HG02623 (cell line): ENCODE results near the gene HIPK3.
A peak's percentile ranks its signal among the peaks of the same experiment; 100 is the strongest.

Source experiments
- ATAC-seq: cut with Tn5 transposase; IDR thresholded peaks from one replicate; pipeline ENCODE4 v1.9.1; 2021; ENCODE audit warnings: moderate library complexity; ENCODE audit not compliant: unreplicated experiment

Gene HIPK3

DNA sequence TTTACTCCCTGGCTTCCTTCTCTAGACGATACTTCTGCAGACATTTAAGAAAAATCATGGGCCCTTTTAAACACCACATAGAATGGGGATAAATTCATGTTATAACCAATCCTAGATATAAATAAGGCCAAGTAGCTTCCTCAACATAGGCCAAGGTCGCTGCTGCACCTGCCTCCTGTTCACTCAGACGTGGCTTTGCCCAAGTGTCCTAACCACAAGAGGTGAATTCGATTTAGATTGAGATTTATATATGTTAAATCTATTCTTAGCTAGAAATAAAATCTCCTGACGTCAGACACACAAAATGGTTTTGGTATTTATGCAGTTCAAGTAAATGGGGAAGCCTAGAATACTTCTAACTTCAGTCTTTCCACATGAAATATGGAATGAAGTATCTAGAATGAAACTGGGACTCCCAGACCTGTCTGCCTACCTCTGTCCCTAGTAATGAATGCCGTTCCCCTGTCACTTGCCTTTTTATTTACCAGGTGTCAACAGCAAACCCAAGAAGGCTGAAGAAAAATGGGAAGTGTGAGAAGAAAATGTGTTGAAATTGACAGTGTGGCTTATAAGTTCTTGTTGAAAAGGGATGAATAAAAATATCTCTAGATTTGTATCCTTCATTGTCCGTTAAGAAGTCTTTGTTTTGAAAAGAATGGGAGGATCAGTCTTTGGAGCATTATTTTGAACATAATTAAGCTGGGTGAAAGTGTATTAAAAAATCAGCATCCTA, 131.8 kb downstream of the HIPK3 start:
- no peak for ATAC-seq

DNA sequence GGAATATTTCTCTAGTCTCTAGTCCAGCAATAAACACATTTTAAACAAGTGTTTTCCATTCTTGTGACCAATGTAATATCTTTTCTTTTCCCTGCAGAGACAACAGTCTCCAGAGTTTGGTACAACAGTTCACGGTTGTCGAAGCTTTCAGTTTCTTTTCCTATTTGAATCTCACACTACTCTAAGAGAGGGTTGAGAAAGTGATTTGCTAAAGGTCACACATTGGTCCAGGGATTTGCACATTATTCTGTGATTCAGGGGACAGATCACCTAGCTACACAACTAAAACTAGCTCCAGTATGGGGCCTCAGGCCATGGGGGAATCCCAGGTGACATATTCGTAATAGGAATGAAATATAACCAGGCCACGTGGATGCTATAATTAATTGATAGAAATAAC, 132.5 kb downstream of the HIPK3 start:
- peak; percentile 51 for ATAC-seq

DNA sequence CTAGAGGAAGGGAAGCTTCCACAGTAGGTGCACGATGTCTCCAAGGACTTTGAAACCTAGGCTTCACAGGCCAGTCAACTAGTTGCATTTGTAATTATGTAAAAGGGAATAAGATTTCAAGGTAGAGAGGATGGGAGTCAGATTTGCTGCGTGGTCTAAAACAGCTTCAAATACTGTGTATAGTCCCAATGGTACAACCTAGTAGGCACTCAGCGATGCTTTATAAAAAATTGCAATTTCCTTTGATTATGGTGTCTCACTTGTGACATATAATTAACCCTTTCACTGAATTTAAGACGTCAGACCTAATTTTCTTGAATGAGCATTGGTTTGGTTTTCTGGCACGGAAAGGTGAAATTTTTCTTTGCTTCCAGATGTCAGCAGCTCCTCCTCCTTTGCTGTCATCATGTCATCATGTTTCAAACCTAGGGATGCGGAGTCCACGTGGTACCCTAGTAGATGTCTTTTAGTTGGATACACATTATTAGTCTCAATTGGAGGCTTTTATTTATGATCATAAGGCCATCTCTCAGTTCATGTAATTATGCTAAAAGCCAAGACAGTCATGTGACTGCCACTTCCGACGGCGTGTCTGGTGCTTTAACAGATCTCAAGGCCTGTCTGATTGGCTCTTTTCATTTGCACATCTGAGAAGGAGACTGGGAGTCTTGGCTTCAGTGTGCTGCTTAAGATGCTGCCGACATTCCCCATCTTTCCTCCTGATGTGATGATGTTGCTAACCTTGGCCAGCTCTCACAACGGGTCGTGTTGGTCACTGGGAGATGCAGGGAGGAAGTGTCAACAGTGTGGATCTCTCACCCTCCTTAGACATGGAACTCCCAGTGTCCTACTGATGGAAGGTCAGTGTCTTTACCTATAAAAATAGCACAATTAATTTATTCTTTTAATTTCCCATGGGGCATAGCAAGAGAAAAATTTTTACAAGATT, 134.0 kb downstream of the HIPK3 start:
- ATAC-seq = no peak

DNA sequence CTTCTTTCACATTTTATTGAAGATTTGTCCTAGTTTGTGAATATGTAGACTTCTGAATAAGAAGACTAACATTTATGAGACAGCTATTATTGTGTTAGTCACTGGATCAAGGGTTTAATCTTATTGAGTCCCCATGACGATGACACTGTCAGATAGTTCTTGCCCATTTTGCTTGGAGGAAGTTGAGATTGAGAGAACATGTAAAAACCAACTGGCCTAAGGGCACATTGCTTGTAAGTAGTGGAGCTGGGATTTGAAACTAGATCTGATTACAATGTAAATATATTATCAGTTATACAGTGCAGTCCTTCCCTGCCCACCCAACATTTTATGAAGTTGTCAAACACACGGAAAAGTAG, 134.7 kb downstream of the HIPK3 start:
- no peak for ATAC-seq

DNA sequence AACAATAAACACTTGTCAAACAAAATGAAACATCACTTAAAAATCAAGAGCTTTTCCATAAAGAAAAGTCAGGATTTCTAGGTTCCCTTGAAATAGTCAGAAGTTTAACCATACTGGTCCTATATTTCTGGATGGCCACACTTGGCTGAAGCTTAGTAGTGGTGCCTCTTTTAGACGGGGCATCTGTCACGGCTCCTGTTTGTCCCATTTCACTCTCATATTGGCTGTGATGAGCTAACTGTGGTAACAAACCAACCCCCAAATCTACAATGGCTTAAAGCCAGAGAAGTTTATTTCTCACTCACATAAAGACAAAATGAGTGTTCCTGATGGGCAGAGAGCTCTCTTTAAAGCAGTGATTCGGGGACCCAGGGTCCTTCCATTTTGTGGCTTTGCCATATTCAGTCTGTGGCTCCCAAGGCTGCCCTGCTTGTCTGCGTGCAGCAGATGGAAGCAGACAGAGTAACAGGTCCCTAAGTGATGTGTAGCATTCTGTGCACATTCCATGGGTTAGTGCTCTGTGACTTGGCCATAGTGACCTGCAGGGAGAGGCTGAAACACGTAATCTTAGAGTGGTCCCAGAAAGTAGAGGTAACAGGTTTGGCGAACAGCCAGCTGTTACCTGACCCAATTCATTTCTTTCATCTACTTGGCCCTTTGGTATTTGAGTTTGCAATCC, 137.4 kb downstream of the HIPK3 start:
- no peak for ATAC-seq

DNA sequence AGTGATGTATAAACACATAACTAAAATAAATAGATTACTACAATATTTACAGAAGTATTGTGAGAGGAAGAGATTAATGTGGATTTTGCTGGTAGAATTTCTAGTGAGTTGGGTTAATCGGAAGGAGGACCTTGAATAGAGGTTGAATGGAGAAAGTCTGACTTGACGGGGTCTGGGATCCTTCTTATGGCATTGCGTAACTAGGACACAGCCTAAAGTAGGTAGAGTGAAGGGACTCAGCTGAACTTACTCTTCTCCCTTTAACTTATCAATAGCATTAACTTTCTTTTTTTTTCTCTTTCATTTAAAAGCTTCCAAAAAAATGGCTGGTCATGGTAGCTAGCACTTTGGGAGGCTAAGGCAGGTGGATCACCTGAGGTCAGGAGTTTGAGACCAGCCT, 139.2 kb downstream of the HIPK3 start:
- no peak for ATAC-seq

DNA sequence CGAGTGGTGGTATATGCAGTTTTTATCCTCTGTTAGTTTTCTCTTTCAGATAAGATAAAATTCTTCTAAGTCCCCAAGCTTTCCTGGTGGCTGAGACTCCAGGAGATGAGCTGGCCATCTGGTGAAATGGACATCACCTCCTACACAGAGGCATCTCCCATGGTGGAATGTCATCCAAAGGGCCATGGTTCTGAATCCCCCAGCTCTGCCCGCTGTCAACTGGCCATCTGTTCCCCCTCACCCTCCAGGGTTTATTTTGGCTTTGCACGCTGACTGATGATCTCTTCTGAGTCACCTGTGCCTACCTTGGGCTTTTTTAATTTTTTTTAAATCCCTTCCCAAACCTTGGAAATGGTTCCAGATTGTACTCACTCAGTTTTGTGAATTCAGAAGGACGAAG, 142.2 kb downstream of the HIPK3 start:
- ATAC-seq = no peak

DNA sequence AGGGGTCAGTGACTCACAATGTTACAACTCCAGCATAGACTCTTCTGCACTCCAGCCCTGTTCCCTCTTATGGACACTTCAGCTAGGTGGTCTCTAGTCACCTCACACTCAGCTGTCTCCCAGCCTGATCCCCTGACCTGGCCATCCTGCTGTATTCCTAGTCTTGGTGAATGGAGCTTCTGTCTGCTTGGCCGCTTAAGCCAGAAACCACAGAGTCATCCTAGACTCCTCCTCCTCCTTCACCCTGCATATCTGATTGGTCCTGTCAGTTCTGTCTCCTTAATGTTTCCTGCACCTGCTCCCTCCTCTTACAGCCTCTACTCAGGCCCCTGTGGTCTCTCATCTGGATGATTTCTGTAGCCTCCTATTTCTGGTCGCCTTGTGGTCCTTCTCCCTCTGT, 144.9 kb downstream of the HIPK3 start:
- ATAC-seq = no peak

DNA sequence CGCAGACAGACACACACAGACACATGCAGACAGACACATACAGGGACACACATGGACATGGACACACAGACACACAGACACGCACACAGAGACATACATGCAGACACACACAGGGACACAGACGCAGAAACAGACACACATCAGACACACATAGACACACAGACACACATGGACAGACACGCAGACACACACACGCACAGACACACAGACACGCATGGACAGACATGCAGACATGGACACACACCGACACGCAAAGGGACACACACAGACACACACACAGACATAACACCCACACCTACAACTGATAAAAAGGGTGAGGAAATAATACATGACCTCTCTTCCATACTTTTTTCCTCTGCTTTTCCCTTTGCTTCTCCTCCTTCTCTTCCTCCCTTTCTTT, 146.2 kb downstream of the HIPK3 start:
- ATAC-seq = no peak

DNA sequence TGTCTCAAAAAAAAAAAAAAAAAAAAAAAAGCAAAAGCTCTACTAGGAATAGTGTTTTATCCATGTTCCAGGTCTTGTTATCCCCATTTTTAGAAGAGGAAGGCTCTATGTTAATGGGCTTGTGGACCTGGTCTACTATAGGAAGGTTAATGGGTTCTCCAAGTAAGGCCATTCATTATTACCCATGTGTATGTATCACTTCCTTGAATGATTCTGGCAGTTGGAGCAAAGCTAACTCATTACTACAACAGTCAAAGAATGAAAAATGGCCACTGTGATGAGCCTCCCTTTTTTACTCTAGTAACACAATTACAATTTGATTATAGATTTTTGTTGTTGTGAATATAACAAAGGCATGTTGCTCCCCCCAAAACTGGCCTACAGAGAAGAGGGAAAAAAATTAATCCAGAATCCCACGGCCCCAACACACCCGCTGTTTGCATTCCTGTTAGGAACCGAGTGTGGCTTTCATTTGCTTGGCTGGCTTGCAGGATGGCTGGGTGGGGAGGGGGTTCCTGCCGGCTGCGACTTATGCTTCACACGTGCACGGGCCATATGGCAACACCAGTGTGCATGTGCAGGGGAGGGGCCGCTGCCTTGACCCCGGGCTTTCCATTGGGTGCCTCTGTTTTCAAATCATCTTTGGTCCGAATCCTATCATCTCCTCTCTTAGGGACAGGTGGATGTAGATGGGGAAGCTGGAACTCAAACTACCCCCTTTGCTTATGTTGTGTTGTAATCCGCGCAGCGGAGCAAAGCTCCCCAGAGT, 148.8 kb downstream of the HIPK3 start:
- ATAC-seq = no peak
